Kidney epithelial cell (primary cell): ENCODE measurements around the gene FOSB. TPM values are rescaled to one million over a fixed set of nuclear protein-coding genes. Genes with fewer than 3 reads are reported as not detected.
A peak's percentile ranks its signal among the peaks of the same experiment; 100 is the strongest.
"Not testable (repeated sequence)": the region's sequence is repeated elsewhere in the genome, so short reads cannot be mapped to it uniquely, and the experiment has no call there.

Source experiments
- DNase-seq: peaks from one replicate; pipeline ENCODE4 v3.0.0-alpha.2; 2010; ENCODE audit warnings: low read depth
- H3K27me3 ChIP-seq: 2 replicates; pipeline ENCODE4 v1.6.0; 2011; ENCODE audit warnings: low read length; ENCODE audit not compliant: control insufficient read depth, insufficient read depth
- H3K36me3 ChIP-seq: 2 replicates; pipeline ENCODE4 v1.5.1; 2011; ENCODE audit warnings: low read length; ENCODE audit not compliant: control insufficient read depth, insufficient read depth
- H3K4me3 ChIP-seq: 2 replicates; pipeline ENCODE4 v1.5.1; 2011; ENCODE audit warnings: low read depth, mild to moderate bottlenecking, control low read depth, low read length
- CTCF ChIP-seq: IDR thresholded peaks from 2 replicates; pipeline ENCODE4 v1.5.1; 2011; ENCODE audit warnings: mild to moderate bottlenecking, moderate library complexity, low read length, control low read depth, inconsistent platforms; ENCODE audit not compliant: insufficient read depth, poor library complexity, severe bottlenecking
- total RNA-seq: library from RNA; depleted of rRNA; stranded (reverse); fragments of >200 nt; gene quantifications from 2 replicates; pipeline ENCODE4 v1.2.3, GENCODE V29; 2015

Gene FOSB
- total RNA-seq, 1 donor from 2014 or later, result 1.6 TPM

GRCh38 chr19:45506989-45507871 lies 39.4 kb downstream of the FOSB start, which contains the start of gene VASP:
Gene VASP (plus strand): TSS chr19:45507479. CDS start chr19:45507772, 293 bp downstream.
- DNase-seq, result no peak
- no peaks in the 10 kb centered on the region for H3K27me3 ChIP-seq
- TF ChIP-seq CTCF, result no peak
- no peaks in the 10 kb centered on the region for H3K36me3 ChIP-seq
- peak within 1 kb of the TSS; percentile 85 for H3K4me3 ChIP-seq

DNA sequence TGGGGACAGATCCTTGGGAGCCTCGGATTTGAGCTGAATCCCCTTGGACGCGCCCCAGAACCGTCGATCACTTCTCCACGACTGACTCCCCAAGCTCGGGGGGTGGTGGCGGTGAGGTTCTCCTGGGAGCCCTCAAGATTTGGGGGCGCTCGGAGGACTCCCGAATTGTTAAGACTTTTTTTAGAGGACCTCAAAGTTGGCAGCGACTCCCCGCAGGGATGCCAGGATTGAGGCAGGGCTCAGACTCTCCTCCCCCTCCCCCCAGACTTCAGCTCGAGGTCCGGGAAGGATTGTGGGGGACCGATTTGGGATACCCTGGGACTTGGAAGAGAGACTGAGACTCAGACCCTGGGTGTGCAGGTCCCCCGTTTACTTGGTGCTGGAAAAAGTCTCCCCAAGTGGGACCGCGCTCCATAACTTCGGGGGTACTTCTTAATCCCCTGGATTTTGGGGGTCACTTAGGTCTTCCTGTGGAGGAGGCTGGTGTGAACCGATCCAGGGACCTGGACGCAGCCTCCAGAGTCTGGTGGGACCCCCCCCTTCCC lies 40.1 kb downstream of the FOSB start:
- no peak for DNase-seq
- peak overlapping the region; percentile 85 for H3K4me3 ChIP-seq
- no peak for TF ChIP-seq CTCF
- H3K27me3 ChIP-seq, result no peaks in the 10 kb centered on the region
- no peaks in the 10 kb centered on the region for H3K36me3 ChIP-seq

GRCh38 chr19:45508417-45508860 lies 40.6 kb downstream of the FOSB start:
- no peak for TF ChIP-seq CTCF

DNA sequence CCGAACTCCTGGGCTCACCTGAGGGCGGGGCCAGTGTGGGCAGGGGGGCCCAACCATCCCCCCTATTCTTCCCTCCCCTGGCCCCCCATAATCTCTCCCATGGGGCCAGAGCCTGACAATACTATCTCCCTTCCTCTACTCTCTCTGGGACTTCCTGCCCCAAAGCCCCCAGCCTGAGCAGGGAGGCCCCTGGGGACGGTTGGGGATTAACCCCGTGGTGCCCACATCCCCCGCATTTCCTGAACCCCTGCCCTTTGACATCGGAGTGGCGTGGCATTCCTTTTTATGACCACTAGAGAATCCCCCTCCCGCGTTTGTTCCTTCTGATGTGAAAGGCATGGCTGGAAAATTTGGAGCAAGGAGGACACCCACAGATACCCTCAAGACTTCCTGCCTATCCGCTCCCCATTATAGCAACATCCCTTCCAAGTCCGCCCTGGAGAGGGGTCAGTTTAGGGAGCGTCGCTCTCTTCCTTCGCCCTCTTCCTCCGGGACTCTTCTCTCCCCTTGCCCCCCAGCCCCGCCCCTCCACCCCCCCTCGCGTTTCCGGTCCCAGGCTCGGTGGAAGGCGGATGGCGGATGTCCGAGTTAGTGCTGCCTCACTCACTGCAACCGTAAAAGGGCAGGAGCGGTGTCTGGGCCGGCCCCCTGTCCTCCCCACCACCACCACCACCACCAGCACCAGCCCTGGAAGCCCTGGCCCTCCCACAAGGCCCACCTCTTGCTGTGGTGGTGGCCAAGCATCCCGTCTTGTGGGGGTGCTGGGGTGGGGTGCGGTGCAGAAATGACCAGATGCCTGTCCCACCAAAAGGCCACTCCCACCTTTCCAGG lies 41.3 kb downstream of the FOSB start:
- no peak for TF ChIP-seq CTCF
- Histone ChIP-seq H3K27me3 (no peaks in the 10 kb centered on the region), H3K36me3 (no peaks in the 10 kb centered on the region), H3K4me3 (peak overlapping the region; percentile 85)
- DNase-seq, result no peak

More at GRCh38 chr19:45508417-45508860, 40.6 kb downstream of the FOSB start:
- no peak for DNase-seq
- no peaks in the 10 kb centered on the region for H3K36me3 ChIP-seq
- peak overlapping the region; percentile 85 for H3K4me3 ChIP-seq
- H3K27me3 ChIP-seq, result no peaks in the 10 kb centered on the region

GRCh38 chr19:45509692-45510015 lies 41.9 kb downstream of the FOSB start:
- DNase-seq, result no peak
- TF ChIP-seq CTCF, result no peak
- Histone ChIP-seq H3K4me3 (peak overlapping the region; percentile 85), H3K36me3 (no peaks in the 10 kb centered on the region), H3K27me3 (no peaks in the 10 kb centered on the region)

GRCh38 chr19:45510352-45510751 lies 42.6 kb downstream of the FOSB start:
- not testable (repeated sequence) for H3K36me3 ChIP-seq, H3K4me3 ChIP-seq, DNase-seq, H3K27me3 ChIP-seq
